KOPT-K1 (cell line): ENCODE results near the gene RPS16.
"Not testable (repeated sequence)": the region's sequence is repeated elsewhere in the genome, so short reads cannot be mapped to it uniquely, and the experiment has no call there.

Source experiments
- H3K27ac ChIP-seq: fragments of 200-600 bp; sonication (generic); 2 replicates; pipeline ENCODE4 v1.5.1; 2016; ENCODE audit warnings: antibody characterized with exemption, mild to moderate bottlenecking, low read depth, low read length; ENCODE audit not compliant: poor library complexity, severe bottlenecking
- H3K36me3 ChIP-seq: fragments of 200-600 bp; sonication (generic); 2 replicates; pipeline ENCODE4 v1.5.1; 2017; ENCODE audit warnings: antibody characterized with exemption, mild to moderate bottlenecking, low read length, moderate library complexity; ENCODE audit not compliant: insufficient read depth
- H3K9me3 ChIP-seq: fragments of 200-600 bp; sonication (generic); 2 replicates; pipeline ENCODE4 v1.5.1; 2017; ENCODE audit warnings: antibody characterized with exemption, low read length, mild to moderate bottlenecking; ENCODE audit not compliant: insufficient read depth, poor library complexity, severe bottlenecking

Gene RPS16

DNA sequence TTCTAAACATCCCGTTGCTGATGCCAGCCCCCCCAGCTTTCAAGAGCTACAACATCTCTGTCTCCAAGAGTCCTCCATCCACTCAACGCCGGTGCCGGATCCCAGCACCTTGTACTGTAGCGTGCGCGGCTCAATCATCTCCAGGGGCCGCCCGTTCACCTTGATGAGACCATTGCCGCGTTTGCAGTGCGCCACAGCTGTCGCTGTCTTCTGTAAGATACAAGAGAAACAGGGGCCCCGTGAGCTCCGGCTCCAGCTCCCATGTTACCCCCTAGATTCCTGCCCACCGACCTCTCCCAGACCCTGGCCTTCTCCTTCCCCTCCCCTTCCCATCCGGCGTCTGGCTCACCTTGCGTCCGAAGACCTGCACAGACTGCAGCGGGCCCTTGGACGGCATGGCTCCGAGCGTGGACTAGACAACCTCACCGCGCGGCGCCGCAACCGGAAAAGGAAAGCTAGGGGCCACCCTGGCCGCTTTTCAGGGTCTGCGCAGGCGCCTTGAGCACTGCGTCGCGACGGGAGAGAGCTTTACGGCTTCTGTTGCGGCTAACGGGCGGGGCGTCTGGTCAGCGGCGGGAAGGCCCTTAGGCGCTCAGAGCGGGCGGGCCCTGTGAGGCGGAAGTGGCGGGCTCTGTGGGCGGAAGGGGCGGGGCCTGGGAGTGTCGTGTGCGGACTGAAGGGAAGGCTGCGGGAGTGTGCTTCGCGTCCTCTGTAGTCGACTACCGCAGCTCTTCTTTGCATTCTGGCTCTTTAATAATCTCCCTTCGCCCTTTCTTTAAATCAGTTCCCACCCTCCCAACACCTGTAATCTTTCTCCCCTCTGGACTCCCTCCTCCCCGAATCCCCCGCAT, at the start of gene RPS16:
Gene RPS16 (minus strand): TSS at position 451 of the 851 bp plus-strand sequence. CDS start 54 bp downstream, at position 397.
- Histone ChIP-seq H3K36me3 (peaks cover 40% of the 10 kb centered on the region), H3K9me3 (no peaks in the 10 kb centered on the region), H3K27ac (peak within 1 kb of the TSS; percentile 90)

DNA sequence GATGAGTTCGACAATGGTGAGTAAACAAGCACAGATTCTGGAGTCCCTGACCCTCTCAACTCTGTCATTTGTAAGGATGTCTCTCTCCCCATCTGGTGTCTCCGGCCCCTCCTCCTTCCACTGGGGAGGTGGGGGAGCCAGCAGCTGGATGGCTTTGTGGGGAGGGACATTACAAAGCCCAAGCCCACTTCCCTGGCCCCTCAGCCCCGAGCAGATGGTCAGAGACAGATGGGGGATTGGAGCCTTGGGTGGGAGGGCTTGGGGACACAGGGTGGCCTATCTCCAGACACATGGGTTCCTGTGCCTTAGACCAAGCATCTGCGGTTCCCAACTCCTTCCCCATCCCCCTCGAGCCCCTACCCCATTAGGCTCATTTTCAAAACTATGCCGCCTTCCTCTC, 47.4 kb upstream of the RPS16 start:
- H3K27ac ChIP-seq, result no peak overlapping the region
- H3K9me3 ChIP-seq, result no peaks in the 10 kb centered on the region
- peaks cover 54% of the 10 kb centered on the region for H3K36me3 ChIP-seq

DNA sequence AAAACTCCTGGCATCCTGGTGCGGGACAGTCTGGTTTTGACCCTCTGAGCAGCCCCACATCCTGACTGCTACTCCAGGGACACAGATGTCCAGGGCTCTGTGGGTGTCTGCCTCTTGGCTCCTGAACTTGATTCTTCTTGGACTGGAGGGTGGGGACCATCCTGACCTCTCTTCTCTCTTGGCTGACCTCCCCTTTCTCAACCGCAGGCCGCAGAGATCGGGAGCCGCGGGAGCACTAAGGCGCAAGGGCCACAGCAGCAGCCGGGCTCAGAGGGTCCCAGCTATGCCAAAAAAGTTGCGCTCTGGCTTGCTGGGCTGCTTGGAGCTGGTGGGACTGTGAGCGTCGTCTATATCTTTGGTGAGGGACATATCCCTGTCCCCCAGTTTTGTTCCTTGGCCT, 45.9 kb upstream of the RPS16 start:
- H3K27ac ChIP-seq, result peak overlapping the region; percentile 80
- H3K36me3 ChIP-seq, result peaks cover 45% of the 10 kb centered on the region
- H3K9me3 ChIP-seq, result no peaks in the 10 kb centered on the region

DNA sequence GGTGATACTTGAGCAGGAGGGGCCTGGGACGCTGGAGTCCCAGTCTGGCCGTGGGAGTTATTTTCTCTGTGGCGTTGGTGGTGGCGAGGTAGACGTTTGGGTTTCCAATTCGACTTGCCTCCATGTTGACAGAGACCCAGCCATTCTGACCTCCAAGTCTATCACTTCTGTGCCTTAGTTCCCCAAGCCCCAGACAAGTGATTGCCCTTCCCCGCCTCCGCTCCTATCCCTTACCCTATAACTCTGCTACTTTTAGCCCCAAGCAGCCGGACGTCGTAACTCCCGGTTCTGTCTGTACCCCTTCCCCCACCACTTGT, 45.4 kb upstream of the RPS16 start:
- Histone ChIP-seq H3K27ac (peak overlapping the region; percentile 80), H3K9me3 (no peaks in the 10 kb centered on the region), H3K36me3 (peaks cover 45% of the 10 kb centered on the region)

DNA sequence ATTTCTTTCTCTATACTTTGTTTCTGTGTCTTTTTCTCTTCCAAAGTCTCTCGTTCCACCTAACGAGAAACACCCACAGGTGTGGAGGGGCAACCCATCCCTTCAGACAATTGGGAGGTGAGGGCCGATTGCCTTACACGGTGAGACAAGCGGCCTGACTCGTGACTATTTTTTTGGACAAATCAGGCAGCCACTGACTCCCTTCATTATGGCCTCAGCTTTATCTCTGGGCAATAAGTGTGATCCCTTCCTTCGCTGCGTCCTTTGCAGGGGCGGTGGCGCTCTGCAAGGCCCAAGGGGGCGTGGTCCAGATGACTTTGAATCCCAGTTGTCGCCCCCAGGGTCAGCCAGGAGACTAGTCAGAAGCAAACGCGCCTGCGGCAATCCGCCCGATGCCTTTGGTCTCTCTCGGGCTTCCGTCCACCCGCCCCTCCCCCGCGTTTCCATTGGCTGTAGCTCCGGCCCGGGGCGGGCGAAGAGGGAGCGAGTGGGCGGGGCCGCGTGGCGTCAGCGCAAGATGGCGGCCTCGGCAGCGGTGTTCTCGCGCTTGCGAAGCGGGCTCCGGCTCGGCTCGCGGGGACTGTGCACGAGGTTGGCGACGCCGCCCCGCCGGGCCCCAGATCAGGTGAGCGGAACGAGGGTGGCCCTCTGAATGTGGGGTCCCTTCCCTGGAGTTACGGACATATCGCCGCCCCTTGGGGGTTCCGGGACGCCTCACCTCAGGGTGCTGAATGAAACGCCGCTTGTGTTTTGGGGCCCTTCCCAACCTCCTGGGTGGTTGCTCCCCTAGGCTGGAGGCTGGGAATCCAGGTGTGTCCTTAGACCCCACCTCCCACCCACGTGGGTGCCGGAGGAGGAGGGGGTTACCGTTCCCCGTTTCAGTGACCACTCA, 44.8 kb upstream of the RPS16 start, which contains the start of gene TIMM50:
Gene TIMM50 (plus strand): TSS at position 502 of the 892 bp plus-strand sequence. CDS start 16 bp downstream, at position 518.
- Histone ChIP-seq H3K27ac (peak within 1 kb of the TSS; percentile 80), H3K36me3 (peaks cover 45% of the 10 kb centered on the region), H3K9me3 (no peaks in the 10 kb centered on the region)

DNA sequence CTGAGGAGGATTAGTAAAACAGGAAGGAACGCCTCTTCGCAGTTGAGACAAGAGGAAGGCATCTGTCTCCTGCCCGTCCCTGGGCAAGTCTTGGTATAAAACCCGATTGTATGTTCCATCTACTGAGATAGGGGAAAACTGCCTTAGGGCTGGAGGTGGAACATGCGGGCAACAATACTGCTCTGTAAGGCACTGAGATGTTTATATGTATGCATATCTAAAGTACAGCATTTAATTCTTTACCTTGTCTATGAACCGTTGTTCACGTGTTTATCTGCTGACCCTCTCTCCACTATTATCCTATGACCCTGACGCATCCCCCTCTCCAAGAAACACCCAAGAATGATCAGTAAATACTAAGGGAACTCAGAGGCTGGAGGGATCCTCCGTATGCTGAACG, 44.2 kb upstream of the RPS16 start:
- no peaks in the 10 kb centered on the region for H3K9me3 ChIP-seq
- peak overlapping the region; percentile 80 for H3K27ac ChIP-seq
- H3K36me3 ChIP-seq, result peaks cover 45% of the 10 kb centered on the region

DNA sequence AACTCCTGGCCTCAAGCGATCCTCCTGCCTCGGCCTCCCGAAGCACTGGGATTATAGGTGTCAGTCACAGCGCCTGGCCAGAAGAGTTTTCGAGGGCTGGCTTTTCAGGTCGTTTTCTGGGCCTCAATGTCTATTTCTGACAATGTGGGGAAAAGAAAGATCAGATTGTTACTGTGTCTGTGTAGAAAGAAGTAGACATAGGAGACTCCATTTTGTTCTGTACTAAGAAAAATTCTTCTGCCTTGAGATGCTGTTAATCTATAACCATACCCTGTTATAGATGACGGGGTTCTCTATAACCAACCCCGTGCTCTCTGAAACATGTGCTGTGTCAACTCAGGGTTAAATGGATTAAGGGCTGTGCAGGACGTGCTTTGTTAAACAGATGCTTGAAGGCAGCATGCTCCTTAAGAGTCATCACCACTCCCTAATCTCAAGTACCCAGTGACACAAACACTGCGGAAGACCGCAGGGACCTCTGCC, 43.6 kb upstream of the RPS16 start:
- H3K9me3 ChIP-seq, H3K27ac ChIP-seq: not testable (repeated sequence)
- peaks cover 45% of the 10 kb centered on the region for H3K36me3 ChIP-seq

DNA sequence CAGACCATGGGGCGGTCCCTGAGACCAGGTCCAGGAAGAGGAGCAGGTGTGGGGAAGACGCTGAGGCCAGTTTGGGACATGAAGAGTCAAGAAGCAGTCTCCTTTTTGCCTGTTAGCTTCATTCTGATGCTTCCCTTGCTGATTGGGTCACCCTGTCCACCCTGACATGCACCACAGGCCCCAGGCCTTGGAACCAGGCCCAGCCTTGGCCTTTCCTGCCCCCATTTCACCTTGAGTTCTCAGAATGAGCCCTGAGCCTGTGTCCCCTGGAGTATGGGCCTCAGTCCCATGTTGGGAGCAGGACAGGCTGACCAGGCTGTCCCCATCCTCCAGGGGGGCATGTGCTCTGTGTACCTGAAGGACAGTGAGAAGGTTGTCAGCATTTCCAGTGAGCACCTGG, 40.0 kb upstream of the RPS16 start:
- Histone ChIP-seq H3K36me3 (peaks cover 63% of the 10 kb centered on the region), H3K9me3 (no peaks in the 10 kb centered on the region), H3K27ac (no peak overlapping the region)

DNA sequence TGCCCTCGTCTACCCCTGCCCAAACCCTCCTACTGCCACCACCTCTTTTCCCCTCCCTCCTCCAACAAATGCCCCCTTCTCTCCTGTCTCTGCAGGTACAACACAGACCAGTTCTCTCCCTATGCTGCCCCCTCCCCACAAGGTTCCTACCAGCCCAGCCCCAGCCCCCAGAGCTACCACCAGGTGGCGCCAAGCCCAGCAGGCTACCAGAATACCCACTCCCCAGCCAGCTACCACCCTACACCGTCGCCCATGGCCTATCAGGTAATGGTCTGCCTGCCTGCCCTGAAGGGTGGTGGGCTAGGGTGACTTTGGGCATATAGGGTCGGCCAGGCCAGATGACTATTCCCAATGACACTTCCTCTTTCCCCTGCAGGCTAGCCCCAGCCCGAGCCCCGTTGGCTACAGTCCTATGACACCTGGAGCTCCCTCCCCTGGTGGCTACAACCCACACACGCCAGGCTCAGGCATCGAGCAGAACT, 38.4 kb upstream of the RPS16 start:
- Histone ChIP-seq H3K36me3 (peaks cover 78% of the 10 kb centered on the region), H3K9me3 (no peaks in the 10 kb centered on the region), H3K27ac (no peak overlapping the region)

DNA sequence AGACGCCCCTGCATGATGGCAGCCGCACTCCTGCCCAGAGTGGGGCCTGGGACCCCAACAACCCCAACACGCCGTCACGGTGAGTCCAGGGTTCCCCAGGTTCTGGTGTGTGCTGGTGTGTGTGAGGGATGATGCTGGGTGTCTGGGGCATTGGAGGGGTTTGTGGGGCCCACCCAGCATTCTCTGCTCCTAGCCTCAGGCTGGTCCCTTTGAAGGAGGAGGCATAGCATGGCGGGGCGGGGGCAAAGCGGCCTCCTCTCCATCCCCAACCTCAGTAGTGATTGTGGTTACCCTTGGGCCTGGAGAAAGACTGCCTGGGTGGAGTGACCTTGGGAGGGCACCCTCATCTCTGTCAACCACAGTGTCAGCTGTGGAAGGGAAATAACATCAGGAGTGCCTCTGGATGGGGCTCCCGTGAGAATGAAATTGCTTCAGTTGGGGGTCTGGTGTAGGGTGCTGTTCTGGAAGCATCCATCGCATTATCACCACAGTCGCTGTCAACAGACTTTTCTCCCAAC, 37.8 kb upstream of the RPS16 start:
- no peak overlapping the region for H3K27ac ChIP-seq

DNA sequence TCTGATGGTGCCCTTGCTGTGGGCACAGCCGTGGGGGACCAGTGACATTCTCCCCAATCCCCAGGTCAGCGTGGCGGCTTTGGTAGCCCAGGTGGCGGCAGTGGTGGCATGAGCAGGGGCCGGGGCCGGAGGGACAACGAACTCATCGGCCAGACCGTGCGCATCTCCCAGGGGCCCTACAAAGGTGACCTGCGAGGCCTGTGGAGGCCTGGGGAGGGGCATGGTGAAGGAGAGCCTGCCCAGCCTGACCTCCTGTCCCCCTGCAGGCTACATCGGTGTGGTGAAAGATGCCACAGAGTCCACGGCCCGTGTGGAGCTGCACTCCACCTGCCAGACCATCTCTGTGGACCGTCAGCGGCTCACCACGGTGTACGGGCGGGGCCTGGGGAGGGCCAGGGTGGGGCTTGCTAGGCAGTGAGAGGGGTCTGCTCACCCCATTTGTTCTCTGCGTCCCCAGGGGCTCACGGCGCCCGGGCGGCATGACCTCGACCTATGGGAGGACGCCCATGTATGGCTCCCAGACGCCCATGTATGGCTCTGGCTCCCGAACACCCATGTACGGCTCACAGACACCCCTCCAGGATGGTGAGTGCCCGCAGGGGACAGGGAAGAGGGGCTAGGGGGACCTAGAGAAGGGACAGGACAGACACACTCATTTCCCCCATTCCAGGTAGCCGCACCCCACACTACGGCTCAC, 37.1 kb upstream of the RPS16 start:
- Histone ChIP-seq H3K9me3 (no peaks in the 10 kb centered on the region), H3K36me3 (peaks cover 91% of the 10 kb centered on the region), H3K27ac (no peak overlapping the region)

More for the DNA sequence above, 37.8 kb upstream of the RPS16 start:
- H3K9me3 ChIP-seq, result no peaks in the 10 kb centered on the region
- peaks cover 85% of the 10 kb centered on the region for H3K36me3 ChIP-seq

DNA sequence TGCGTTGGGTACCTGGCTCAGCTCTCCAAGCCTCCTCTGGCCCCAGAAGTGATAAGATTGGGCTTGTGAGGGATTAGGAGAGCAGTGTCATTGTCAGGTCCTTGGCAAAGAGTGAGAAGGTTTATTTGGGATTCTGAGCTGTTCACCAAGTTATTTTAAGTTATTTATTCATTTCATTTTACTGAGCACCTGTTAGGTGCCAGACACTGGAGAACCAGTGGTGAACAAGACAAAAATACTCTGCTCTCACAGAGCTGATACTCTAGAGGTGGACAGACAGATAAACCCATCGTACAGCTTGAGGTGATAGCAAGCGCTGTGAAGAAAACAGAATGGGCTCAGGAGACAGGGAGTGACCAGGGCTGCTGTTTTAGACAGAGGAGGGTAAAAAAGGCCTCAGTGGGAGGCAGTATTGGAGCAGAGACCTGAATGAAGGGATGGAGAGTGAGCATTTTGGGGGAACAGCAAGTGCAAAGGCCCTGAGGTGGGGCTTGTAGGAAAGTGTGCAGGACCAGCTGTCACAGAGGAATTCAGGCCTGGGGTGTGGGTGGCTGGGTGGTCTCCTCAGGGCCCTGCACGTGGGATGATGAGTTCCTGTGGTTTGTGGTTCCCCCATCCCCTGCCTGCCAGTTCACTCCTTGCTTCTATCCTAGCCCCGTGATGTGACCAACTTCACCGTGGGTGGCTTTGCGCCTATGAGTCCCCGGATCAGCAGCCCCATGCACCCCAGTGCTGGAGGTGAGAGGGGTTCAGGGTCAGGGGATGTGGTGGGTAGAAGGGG, 36.2 kb upstream of the RPS16 start:
- no peaks in the 10 kb centered on the region for H3K9me3 ChIP-seq
- H3K36me3 ChIP-seq, result peaks cover 97% of the 10 kb centered on the region
- H3K27ac ChIP-seq, result no peak overlapping the region

DNA sequence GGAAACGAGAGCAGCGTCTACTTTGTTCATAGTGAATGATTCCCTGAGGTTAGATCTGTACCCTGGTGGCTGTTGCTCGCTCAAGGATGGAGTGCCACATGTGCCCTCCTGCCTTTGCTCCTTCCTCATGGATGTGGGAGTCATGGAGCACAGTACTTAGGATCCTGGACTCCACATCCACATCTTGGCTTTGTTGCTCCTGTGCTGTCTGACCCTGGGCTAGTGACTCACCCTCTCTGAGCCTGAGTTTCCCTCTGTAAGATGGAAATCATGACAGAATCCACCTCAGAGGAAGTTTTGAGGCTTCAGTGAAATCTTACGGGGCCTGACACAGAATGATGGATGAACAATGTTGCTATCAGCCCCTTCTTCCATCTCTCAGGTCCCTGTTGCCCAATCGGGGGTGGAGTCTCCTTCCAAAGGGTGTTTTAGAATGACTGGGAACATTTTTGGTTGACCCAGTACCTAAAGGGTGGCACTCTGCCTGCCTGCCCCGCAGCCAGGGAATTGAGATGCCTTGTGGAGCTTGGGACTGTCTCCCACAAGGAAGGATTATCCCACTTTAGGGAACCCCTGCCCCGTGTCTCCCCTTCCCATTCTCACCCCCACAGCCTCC, 35.1 kb upstream of the RPS16 start:
- no peak overlapping the region for H3K27ac ChIP-seq
- H3K36me3 ChIP-seq, result peaks cover 96% of the 10 kb centered on the region
- no peaks in the 10 kb centered on the region for H3K9me3 ChIP-seq
